Fibroblast of mammary gland (primary cell): Measurements from ENCODE around the gene OSBPL9.
A peak's percentile ranks its signal among the peaks of the same experiment; 100 is the strongest.

Experiments
- DNase-seq: peaks from one replicate; pipeline ENCODE4 v3.0.0-alpha.2; 2010; ENCODE audit warnings: low read depth
- H3K4me3 ChIP-seq: 2 replicates; pipeline ENCODE4 v1.5.1; 2011; ENCODE audit warnings: low read depth, mild to moderate bottlenecking, low read length, moderate library complexity; ENCODE audit not compliant: control insufficient read depth
- TF ChIP-seq, protein P1 (sequence below): conservative IDR thresholded peaks from 2 replicates; pipeline ENCODE4 v1.5.1; 2011; ENCODE audit warnings: low read depth, low read length, inconsistent platforms; ENCODE audit not compliant: control insufficient read depth, insufficient read depth

Gene OSBPL9

DNA sequence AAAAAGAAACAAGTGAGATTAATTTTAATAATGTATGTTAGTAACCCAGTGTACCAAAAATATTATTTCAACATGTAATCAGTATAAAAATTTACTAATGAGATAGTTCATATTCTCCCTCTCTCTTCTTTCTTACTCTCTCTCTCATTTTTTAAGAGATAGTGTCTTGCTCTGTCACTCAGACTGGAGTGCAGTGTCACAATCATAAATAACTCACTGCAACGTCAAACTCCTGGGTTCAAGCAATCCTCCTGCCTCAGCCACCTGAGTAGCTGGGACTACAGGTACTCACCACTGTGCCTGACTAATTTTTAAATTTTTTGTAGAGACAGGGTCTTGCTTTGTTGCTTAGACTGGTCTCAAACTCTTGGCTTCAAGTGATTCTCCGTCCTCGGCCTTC lies 137.8 kb downstream of the OSBPL9 start:
- DNase-seq, result no peak
- TF ChIP-seq, protein P1, sequence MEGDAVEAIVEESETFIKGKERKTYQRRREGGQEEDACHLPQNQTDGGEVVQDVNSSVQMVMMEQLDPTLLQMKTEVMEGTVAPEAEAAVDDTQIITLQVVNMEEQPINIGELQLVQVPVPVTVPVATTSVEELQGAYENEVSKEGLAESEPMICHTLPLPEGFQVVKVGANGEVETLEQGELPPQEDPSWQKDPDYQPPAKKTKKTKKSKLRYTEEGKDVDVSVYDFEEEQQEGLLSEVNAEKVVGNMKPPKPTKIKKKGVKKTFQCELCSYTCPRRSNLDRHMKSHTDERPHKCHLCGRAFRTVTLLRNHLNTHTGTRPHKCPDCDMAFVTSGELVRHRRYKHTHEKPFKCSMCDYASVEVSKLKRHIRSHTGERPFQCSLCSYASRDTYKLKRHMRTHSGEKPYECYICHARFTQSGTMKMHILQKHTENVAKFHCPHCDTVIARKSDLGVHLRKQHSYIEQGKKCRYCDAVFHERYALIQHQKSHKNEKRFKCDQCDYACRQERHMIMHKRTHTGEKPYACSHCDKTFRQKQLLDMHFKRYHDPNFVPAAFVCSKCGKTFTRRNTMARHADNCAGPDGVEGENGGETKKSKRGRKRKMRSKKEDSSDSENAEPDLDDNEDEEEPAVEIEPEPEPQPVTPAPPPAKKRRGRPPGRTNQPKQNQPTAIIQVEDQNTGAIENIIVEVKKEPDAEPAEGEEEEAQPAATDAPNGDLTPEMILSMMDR, result no peak
- no peak overlapping the region for H3K4me3 ChIP-seq

DNA sequence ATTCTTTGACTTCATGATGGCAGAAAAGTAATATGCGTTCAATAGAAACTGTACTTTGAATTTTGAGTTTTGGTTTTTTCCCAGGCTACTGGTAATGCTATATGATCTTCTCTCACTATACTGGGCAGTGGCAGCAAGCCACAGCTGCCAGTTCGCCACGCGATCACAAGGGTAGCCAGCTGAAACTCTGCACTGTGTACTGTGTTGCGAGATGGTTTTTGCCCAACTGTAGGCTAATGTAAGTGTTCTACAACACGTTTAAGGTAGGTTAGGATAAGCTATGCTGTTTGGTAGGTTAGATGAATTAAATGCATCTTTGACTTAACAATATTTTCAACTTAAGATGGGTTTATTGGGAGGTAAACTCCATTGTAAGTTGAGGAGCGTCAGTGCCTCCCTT lies 138.5 kb downstream of the OSBPL9 start:
- no peak for DNase-seq
- H3K4me3 ChIP-seq, result no peak overlapping the region
- TF ChIP-seq, protein P1, result no peak

DNA sequence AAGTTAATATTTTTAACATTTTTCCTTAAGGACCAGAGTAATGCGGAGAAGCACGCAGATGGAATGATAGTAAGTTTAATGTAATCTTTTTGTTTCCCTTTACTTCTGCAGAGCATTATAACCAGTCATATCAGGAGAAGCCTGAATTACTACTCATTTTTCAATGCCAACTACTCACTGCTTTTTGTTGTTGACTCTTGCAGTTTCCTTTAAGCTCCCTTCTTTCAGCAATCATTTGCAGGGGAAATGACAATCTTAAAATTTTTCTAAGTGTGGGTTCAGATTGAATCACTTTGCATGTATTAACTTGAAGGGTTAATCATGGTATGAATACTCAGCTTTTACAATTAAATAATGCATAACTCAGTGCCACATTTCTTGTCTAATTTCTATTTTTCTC lies 139.4 kb downstream of the OSBPL9 start:
- DNase-seq, result no peak
- TF ChIP-seq, protein P1, result no peak
- no peak overlapping the region for H3K4me3 ChIP-seq

DNA sequence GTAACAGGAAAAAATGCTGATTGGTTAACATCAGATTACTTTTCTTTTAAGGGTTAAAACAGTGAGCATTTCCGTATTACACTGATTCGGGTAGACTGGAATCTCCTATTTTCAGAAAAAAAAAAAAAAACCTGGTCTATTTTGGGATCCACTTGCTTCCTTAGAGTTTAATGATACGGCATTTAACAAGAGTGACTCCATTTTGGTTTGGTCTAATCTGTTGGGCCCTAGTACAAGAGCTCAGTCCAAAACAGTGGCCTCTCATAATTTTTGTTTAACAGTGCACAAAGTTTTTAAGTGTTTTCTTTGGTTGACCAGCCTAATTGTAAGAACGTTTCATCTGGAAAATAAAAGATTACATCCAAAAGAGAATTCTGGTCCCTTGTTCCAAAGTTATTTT lies 141.4 kb downstream of the OSBPL9 start:
- H3K4me3 ChIP-seq, result no peak overlapping the region
- DNase-seq, result no peak
- TF ChIP-seq, protein P1, result no peak

DNA sequence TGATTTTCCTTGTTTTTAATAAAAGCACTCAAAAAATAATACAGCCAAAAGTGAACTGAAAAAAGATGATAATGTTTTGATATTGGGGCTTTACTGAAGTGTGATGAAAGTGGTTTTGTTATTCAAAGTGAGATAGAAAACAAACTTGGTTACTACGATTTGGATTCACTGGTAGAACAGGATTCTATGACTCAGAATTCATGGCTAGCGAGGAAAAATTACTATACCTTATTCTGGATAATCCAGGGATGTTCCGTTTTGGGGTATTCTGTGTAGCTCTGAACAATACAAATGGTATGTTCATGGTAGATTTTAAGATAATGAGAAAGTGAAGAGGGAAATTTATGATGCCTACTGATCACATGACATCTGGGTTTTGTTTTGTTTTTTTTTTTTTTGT lies 144.0 kb downstream of the OSBPL9 start:
- H3K4me3 ChIP-seq, result no peak overlapping the region
- TF ChIP-seq, protein P1, result no peak
- DNase-seq, result no peak

DNA sequence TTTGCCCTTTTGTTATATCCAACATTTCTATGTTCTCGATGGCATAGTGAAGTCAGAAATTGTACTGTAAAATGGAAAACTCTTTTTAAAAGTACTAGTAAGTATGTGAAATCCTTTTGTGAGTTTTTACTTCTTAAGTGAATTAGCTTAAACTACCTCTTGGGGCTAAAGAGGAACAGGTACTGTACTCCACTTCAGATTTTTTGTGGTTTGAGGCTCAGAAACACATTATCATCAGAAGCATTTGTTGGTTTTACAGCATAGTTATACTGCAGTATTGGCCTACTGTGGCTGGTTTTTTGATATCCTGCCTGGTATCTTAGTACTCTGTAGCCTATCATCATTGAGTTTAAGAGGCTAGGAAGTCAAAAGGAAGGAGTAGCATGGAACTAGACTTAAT lies 144.5 kb downstream of the OSBPL9 start:
- DNase-seq, result no peak
- TF ChIP-seq, protein P1, result no peak
- no peak overlapping the region for H3K4me3 ChIP-seq

DNA sequence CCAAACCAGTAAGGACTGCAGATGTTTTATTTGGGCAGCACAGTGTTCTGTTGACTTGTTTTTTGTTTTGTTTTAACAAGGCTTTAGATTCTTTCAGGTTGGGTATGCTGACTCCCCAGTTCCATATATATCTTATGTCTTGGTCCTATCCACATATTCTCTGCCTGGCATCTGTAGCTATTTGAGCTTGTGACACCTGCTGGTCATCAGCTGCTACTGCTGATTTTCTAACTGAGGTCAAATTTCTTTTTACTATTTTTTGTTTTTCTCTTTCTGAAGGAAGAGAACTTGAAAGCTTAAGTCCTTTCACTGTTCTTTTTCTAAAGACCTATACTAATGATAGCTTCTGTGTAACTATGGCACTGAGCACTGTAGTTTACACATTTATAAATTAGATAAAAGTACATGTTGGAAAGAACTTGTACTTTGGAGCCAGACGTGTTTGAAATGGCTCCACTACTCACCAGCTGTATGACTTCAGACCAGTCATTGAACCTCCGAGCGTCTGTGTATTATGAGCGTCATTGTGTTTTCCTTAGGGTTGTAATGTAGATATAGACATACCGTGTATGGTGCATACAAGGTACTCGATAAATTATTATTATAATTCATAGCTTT lies 152.2 kb downstream of the OSBPL9 start:
- H3K4me3 ChIP-seq, result no peak overlapping the region
- TF ChIP-seq, protein P1, result peak; percentile 90
- peak; percentile 79 for DNase-seq
